ENCODE results near the gene USP9X.
A peak's percentile ranks its signal among the peaks of the same experiment; 100 is the strongest.
"Not testable (repeated sequence)": the region's sequence is repeated elsewhere in the genome, so short reads cannot be mapped to it uniquely, and the experiment has no call there.

Gene USP9X

GRCh38 chrX:41133551-41133950 is 48.3 kb downstream of the USP9X start:
- DNase-seq = no peak

- DNase-seq = no peak
Observed at GRCh38 chrX:41137589-41137988, 52.3 kb downstream of the USP9X start.

GRCh38 chrX:41142130-41142910 is 57.1 kb downstream of the USP9X start:
- no peak for DNase-seq

GRCh38 chrX:41144873-41145272 is 59.6 kb downstream of the USP9X start:
- DNase-seq = no peak

GRCh38 chrX:41145920-41146608 is 60.8 kb downstream of the USP9X start:
- DNase-seq = no peak

GRCh38 chrX:41148553-41148952 is 63.3 kb downstream of the USP9X start:
- DNase-seq = no peak

GRCh38 chrX:41150043-41150442 is 64.8 kb downstream of the USP9X start:
- no peak for DNase-seq

- DNase-seq = not testable (repeated sequence)
Observed at GRCh38 chrX:41151726-41152125, 66.5 kb downstream of the USP9X start.

- no peak for DNase-seq
Observed at GRCh38 chrX:41152221-41152620, 67.0 kb downstream of the USP9X start.

GRCh38 chrX:41153448-41153847 is 68.2 kb downstream of the USP9X start:
- no peak for DNase-seq

- no peak for DNase-seq
Observed at GRCh38 chrX:41153957-41154356, 68.7 kb downstream of the USP9X start.

GRCh38 chrX:41164449-41164848 is 79.2 kb downstream of the USP9X start:
- no peak for DNase-seq

GRCh38 chrX:41167888-41168287 is 82.6 kb downstream of the USP9X start:
- DNase-seq = no peak

- DNase-seq = no peak
Observed at GRCh38 chrX:41176263-41176662, 91.0 kb downstream of the USP9X start.

- DNase-seq = no peak
Observed at GRCh38 chrX:41177297-41177696, 92.1 kb downstream of the USP9X start.

GRCh38 chrX:41178201-41178600 is 93.0 kb downstream of the USP9X start:
- DNase-seq = no peak

GRCh38 chrX:41180194-41180908 is 95.1 kb downstream of the USP9X start:
- peak; percentile 49 for DNase-seq

- DNase-seq = no peak
Observed at GRCh38 chrX:41184312-41184711, 99.1 kb downstream of the USP9X start.

- not testable (repeated sequence) for DNase-seq
Observed at GRCh38 chrX:41186946-41187345, 101.7 kb downstream of the USP9X start.

GRCh38 chrX:41189156-41189555 is 103.9 kb downstream of the USP9X start:
- no peak for DNase-seq

GRCh38 chrX:41192880-41193279 is 107.6 kb downstream of the USP9X start:
- no peak for DNase-seq

- no peak for DNase-seq
Observed at GRCh38 chrX:41198410-41198809, 113.2 kb downstream of the USP9X start.

GRCh38 chrX:41200785-41201184 is 115.5 kb downstream of the USP9X start:
- DNase-seq = no peak

GRCh38 chrX:41209853-41210252 is 124.6 kb downstream of the USP9X start:
- no peak for DNase-seq
